HCT116 (cell line): ENCODE data around the gene ENOX1. TPM values are rescaled to one million over a fixed set of nuclear protein-coding genes. Genes with fewer than 3 reads are reported as not detected.

ENCODE experiments used
- ATAC-seq: fragments of 200-7000 bp; cut with Tn5 transposase; 2 replicates; pipeline ENCODE4 v1.9.1; 2020; ENCODE audit warnings: mild to moderate bottlenecking, moderate library complexity
- BruUV-seq: library from RNA; stranded (reverse); fragments of 400-500 nt; replicated peaks from 2 replicates; lab custom pipeline; 2021; lab: Mats Ljungman, UMichigan
- CTCF ChIA-PET: fragments of 300-600 bp; sonication (Branson Sonifier 250); formaldehyde crosslinking; loops from one replicate; lab custom pipeline; 2021; ENCODE audit warnings: antibody characterized with exemption; lab: Charles Lee
- POLR2A ChIA-PET: fragments of 300-600, 350-600 bp; sonication (Branson Sonifier 250); formaldehyde crosslinking; loops from one replicate; lab custom pipeline; 2021; ENCODE audit warnings: antibody characterized with exemption; lab: Charles Lee
- RAD21 ChIA-PET, 2 experiments: fragments of 300-600 bp; sonication (Branson Sonifier 250); formaldehyde crosslinking; loops; one replicate each; lab custom pipeline; 2023; ENCODE audit warnings: low total read pairs in 2 of 2; ENCODE audit not compliant: uncharacterized antibody in 2 of 2, unreplicated experiment in 2 of 2, low non-redundant PET in 1 of 2; lab: Charles Lee
- DNase-seq: peaks from one replicate; pipeline ENCODE4 v3.0.0-alpha.2; 2010; ENCODE audit warnings: low read depth, low spot score
- H2AFZ ChIP-seq: fragments of 200-600 bp; shearing (Covaris generic), sonication (generic); 2 replicates; pipeline ENCODE4 v1.6.1; 2017; ENCODE audit warnings: low read depth, mixed run types, mixed read lengths, antibody characterized with exemption, low read length; ENCODE audit not compliant: poor library complexity, severe bottlenecking
- H3K27ac ChIP-seq: 2 replicates; pipeline ENCODE4 v1.5.1; 2012; ENCODE audit warnings: low read depth, low read length
- H3K27me3 ChIP-seq: fragments of 200-600 bp; sonication (generic); 2 replicates; pipeline ENCODE4 v1.6.1; 2016; ENCODE audit warnings: mixed run types, low read length, mixed read lengths; ENCODE audit not compliant: insufficient read depth
- H3K36me3 ChIP-seq, 2 experiments: fragments of 200-500 bp in 1 of 2; fragments of 200-600 bp in 1 of 2; sonication (Bioruptor generic) in 1 of 2; sonication (generic) in 1 of 2; 2 replicates each; pipeline versions ENCODE4 v1.5.1 to v1.6.1; 2014 to 2016; ENCODE audit warnings: low read length in 2 of 2, inconsistent platforms in 1 of 2, mixed read lengths in 1 of 2, mixed run types in 1 of 2; ENCODE audit not compliant: insufficient read depth in 2 of 2, control insufficient read depth in 1 of 2
- H3K4me1 ChIP-seq, 2 experiments: fragments of 200-600 bp in 1 of 2; sonication (generic) in 1 of 2; 2 replicates each; pipeline versions ENCODE4 v1.5.1 to v1.6.1; 2012 to 2017; ENCODE audit warnings: low read length in 2 of 2, inconsistent platforms in 1 of 2, mild to moderate bottlenecking in 1 of 2, mixed read lengths in 1 of 2, mixed run types in 1 of 2, moderate library complexity in 1 of 2; ENCODE audit not compliant: insufficient read depth in 2 of 2, control insufficient read depth in 1 of 2
- H3K4me2 ChIP-seq: fragments of 200-600 bp; sonication (generic); 2 replicates; pipeline ENCODE4 v1.6.1; 2017; ENCODE audit warnings: mixed run types, low read length, mixed read lengths
- H3K4me3 ChIP-seq, 2 experiments: fragments of 200-600 bp in 1 of 2; sonication (generic) in 1 of 2; replicated peaks in 1 of 2; 2 replicates each; pipeline ENCODE4 v1.5.1; 2011 to 2016; ENCODE audit warnings: low read length in 2 of 2, control low read depth in 1 of 2, low read depth in 1 of 2, mild to moderate bottlenecking in 1 of 2, mixed read lengths in 1 of 2, mixed run types in 1 of 2
- H3K79me2 ChIP-seq: fragments of 200-600 bp; sonication (generic); 2 replicates; pipeline ENCODE4 v1.6.1; 2017; ENCODE audit warnings: mild to moderate bottlenecking, mixed run types, low read length, moderate library complexity, mixed read lengths; ENCODE audit not compliant: insufficient read depth
- H3K9ac ChIP-seq: fragments of 200-600 bp; sonication (generic); 2 replicates; pipeline ENCODE4 v1.6.1; 2016; ENCODE audit warnings: low read length, mixed read lengths
- H3K9me2 ChIP-seq: fragments of 200-600 bp; sonication (generic), shearing (Covaris generic); 2 replicates; pipeline ENCODE4 v1.6.1; 2017; ENCODE audit warnings: mixed run types, mild to moderate bottlenecking, moderate library complexity; ENCODE audit not compliant: insufficient read depth
- H3K9me3 ChIP-seq, 2 experiments: fragments of 200-500 bp in 1 of 2; fragments of 200-600 bp in 1 of 2; sonication (Bioruptor generic) in 1 of 2; sonication (generic) in 1 of 2; 2 replicates each; pipeline ENCODE4 v1.6.1; 2014 to 2017; ENCODE audit warnings: low read length in 2 of 2, mixed read lengths in 2 of 2, inconsistent platforms in 1 of 2, low read depth in 1 of 2, mild to moderate bottlenecking in 1 of 2, mixed run types in 1 of 2, moderate library complexity in 1 of 2; ENCODE audit not compliant: control insufficient read depth in 1 of 2, insufficient read depth in 1 of 2
- H4K20me1 ChIP-seq: fragments of 200-600 bp; sonication (generic), shearing (Covaris generic); 2 replicates; pipeline ENCODE4 v1.6.1; 2017; ENCODE audit warnings: mixed run types, mild to moderate bottlenecking, moderate library complexity; ENCODE audit not compliant: insufficient read depth
- CEBPB ChIP-seq: IDR thresholded peaks from 2 replicates; pipeline ENCODE4 v1.6.1; 2012; ENCODE audit warnings: low read depth
- CTCF ChIP-seq, 3 experiments: fragments of 200-600 bp in 1 of 3; sonication (generic) in 1 of 3; IDR thresholded peaks in 2 of 3; conservative IDR thresholded peaks in 1 of 3; 2 replicates each; pipeline ENCODE4 v1.5.1; 2012 to 2017; ENCODE audit warnings: low read depth in 2 of 3, low read length in 2 of 3, antibody characterized with exemption in 1 of 3, borderline replicate concordance in 1 of 3, control low read depth in 1 of 3, mild to moderate bottlenecking in 1 of 3, mixed read lengths in 1 of 3, mixed run types in 1 of 3, moderate library complexity in 1 of 3; ENCODE audit not compliant: insufficient read depth in 1 of 3
- ELF1 ChIP-seq: IDR thresholded peaks from 2 replicates; pipeline ENCODE4 v1.6.1; 2012; ENCODE audit warnings: low read depth, borderline replicate concordance
- EZH2phosphoT487 ChIP-seq: fragments of 200-600 bp; IDR thresholded peaks from 2 replicates; pipeline ENCODE4 v1.6.1; 2018; ENCODE audit warnings: antibody characterized with exemption, borderline replicate concordance
- FOSL1 ChIP-seq: IDR thresholded peaks from 2 replicates; pipeline ENCODE4 v1.6.1; 2012; ENCODE audit warnings: low read depth
- MAX ChIP-seq: IDR thresholded peaks from 2 replicates; pipeline ENCODE4 v1.6.1; 2012
- RAD21 ChIP-seq: IDR thresholded peaks from 2 replicates; pipeline ENCODE4 v1.6.1; 2012; ENCODE audit warnings: low read depth, mild to moderate bottlenecking
- SIN3A ChIP-seq: IDR thresholded peaks from 2 replicates; pipeline ENCODE4 v1.6.1; 2012; ENCODE audit warnings: low read depth
- SP1 ChIP-seq: IDR thresholded peaks from 2 replicates; pipeline ENCODE4 v1.6.1; 2012; ENCODE audit warnings: low read depth
- ZFX ChIP-seq: fragments of 450-650 bp; IDR thresholded peaks from 2 replicates; pipeline ENCODE4 v1.6.1; 2017
- intact Hi-C: fragments of 100-400 bp; cut with micrococcal nuclease; formaldehyde crosslinking; loops from 2 replicates; pipeline ENCODE4 v1.10.0; 2022
- total RNA-seq: library from RNA; stranded (reverse); gene quantifications from one replicate; pipeline ENCODE4 v1.2.1, GENCODE V29; 2021; ENCODE audit not compliant: unreplicated experiment

ENOX1 gene
- total RNA-seq, 1 experiment from 2014 or later, result 4.5 TPM

GRCh38 chr13:43464578-43465264 is 322.1 kb downstream of the ENOX1 start:
- Histone ChIP-seq H3K4me3 (no peak overlapping the region), H4K20me1 (no peaks in the 10 kb centered on the region), H3K27ac (no peak overlapping the region), H3K9ac (no peak overlapping the region), H3K4me2 (no peak overlapping the region), H3K36me3 (no peaks in the 10 kb centered on the region), H3K9me2 (no peaks in the 10 kb centered on the region), H2AFZ (no peak overlapping the region), H3K4me1 (no peaks in the 10 kb centered on the region), H3K27me3 (no peaks in the 10 kb centered on the region), H3K9me3 (no peaks in the 10 kb centered on the region), H3K79me2 (no peaks in the 10 kb centered on the region)
- intact Hi-C loops, result no loop called here
- ChIA-PET CTCF (no interaction called here), RAD21 (no interaction called here), POLR2A (no interaction called here)
- no peak for ATAC-seq
- TF ChIP-seq FOSL1 (no peak), RAD21 (no peak), ZFX (no peak), SP1 (no peak), SIN3A (no peak), ELF1 (no peak), EZH2phosphoT487 (no peak)
- DNase-seq, result no peak
- BruUV-seq, result no TSS peak

- Histone ChIP-seq H4K20me1 (no peaks in the 10 kb centered on the region), H3K9ac (no peak overlapping the region), H3K27ac (no peak overlapping the region), H3K4me3 (no peak overlapping the region), H3K4me2 (no peak overlapping the region), H3K36me3 (no peaks in the 10 kb centered on the region), H3K27me3 (peaks cover 3% of the 10 kb centered on the region; the same call in 1 of the 2 replicates), H2AFZ (no peak overlapping the region), H3K4me1 (no peaks in the 10 kb centered on the region), H3K9me3 (no peaks in the 10 kb centered on the region), H3K9me2 (no peaks in the 10 kb centered on the region), H3K79me2 (no peaks in the 10 kb centered on the region)
- intact Hi-C loops, result no loop called here
- ChIA-PET RAD21 (no interaction called here), CTCF (no interaction called here), POLR2A (no interaction called here)
- DNase-seq (no peak), ATAC-seq (no peak)
- no TSS peak for BruUV-seq
- TF ChIP-seq RAD21 (no peak), CTCF (IDR thresholded peaks at IDR 0.05 in 2 of 3, conservative IDR thresholded peaks at IDR 0.05 in 1 of 3; ENCODE audit: borderline replicate concordance in 1 of 3, insufficient read depth in 1 of 3, low read depth in 2 of 3, low read length in 2 of 3) (no peak), CEBPB (no peak), MAX (no peak)
Observed at GRCh38 chr13:43448605-43449336, 338.0 kb downstream of the ENOX1 start.
